H1 (cell line): ENCODE results near the gene SLC66A2.

Experiments
- CBX5 ChIP-seq: fragments of 300-800, 300-1000 bp; sonication (generic); IDR thresholded peaks from 2 replicates; pipeline ENCODE4 v1.7.1; 2016; ENCODE audit warnings: antibody characterized with exemption, low read length, low read depth
- EZH2 ChIP-seq: fragments of 200-600 bp; sonication (generic); IDR thresholded peaks from 2 replicates; pipeline ENCODE4 v1.7.1; 2012; ENCODE audit warnings: low read depth, mild to moderate bottlenecking, moderate library complexity, low read length, inconsistent platforms; ENCODE audit not compliant: severe bottlenecking
- JUND ChIP-seq: IDR thresholded peaks from 2 replicates; pipeline ENCODE4 v1.6.1; 2011; ENCODE audit warnings: mild to moderate bottlenecking, improper control_type of control experiment, low read length
- POLR2A ChIP-seq, 2 experiments: IDR thresholded peaks; 1 replicate in 1 of 2; 2 replicates in 1 of 2; pipeline ENCODE4 v1.6.1; 2011; ENCODE audit warnings: low read depth in 2 of 2, low read length in 2 of 2, mild to moderate bottlenecking in 2 of 2; ENCODE audit errors: control extremely low read depth in 1 of 2
- RXRA ChIP-seq: IDR thresholded peaks from 2 replicates; pipeline ENCODE4 v1.6.1; 2011; ENCODE audit warnings: low read depth, mild to moderate bottlenecking, low read length, moderate library complexity; ENCODE audit not compliant: insufficient read depth
- SIN3A ChIP-seq, 2 experiments: IDR thresholded peaks in 1 of 2; conservative IDR thresholded peaks in 1 of 2; 2 replicates each; pipeline ENCODE4 v1.6.1; 2011 to 2012; ENCODE audit warnings: low read length in 2 of 2, improper control_type of control experiment in 1 of 2, low read depth in 1 of 2, mild to moderate bottlenecking in 1 of 2
- ZNF274 ChIP-seq: IDR thresholded peaks from 2 replicates; pipeline ENCODE4 v1.7.0; 2012; ENCODE audit warnings: low read length, borderline replicate concordance; ENCODE audit errors: extremely low read depth
- TF ChIP-seq, protein P1 (sequence below), 3 experiments: IDR thresholded peaks; 1 replicate in 2 of 3; 2 replicates in 1 of 3; pipeline versions ENCODE4 v1.5.1 to v1.6.1; 2011; ENCODE audit warnings: low read length in 3 of 3, mild to moderate bottlenecking in 3 of 3, inconsistent platforms in 2 of 3, low read depth in 1 of 3, moderate library complexity in 1 of 3; ENCODE audit not compliant: insufficient read depth in 1 of 3; ENCODE audit errors: control extremely low read depth in 1 of 3

DNA sequence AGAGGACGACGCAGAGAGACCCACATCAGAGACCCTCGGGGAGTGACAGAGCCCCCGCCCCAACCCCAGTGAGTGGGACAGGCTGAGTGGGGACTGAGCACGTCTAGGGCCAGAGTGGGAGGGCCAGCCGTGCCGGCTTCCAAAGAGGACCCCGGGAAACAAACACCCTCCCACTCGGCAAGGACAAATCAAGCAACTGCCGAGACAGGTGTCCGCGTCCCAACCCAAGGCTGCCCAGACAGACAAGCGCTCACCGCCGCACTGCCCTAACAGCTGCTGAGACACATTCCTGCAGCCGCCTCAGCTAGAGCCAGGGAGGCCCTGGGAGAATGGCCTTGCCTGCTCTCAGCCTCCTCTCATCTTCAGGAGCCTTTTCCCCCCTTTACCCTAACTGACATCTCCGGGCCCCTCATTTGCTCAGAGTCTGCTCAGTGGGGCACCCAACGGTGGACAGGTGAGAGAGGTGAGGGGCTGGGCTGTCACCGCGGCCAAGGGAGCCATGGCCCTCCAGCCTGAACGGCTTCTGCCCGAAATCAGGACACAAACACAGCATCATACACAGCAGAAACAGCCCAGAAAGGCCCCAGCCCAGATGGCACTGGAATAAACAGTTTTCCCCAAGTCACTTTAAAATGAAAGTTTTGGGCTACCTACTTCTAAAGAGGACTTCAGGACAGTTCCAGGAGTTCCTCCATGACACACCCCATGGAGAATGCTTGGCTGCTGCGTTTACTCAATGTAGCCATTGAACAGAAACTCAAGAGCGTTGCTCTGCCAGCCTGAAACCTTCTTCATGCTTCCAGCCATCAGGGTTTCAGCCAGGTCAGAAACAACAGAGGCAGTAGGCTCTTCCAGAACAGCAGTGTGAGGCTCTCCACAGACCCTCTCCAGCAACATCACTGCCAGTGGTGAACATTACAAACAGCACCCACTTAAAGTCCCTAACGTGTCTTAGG, 23.6 kb downstream of the SLC66A2 start:
- TF ChIP-seq SIN3A (conservative IDR thresholded peaks at IDR 0.05 in 1 of 2, IDR thresholded peaks at IDR 0.05 in 1 of 2; ENCODE audit: low read depth in 1 of 2, low read length in 2 of 2) (no peak), EZH2 (no peak), JUND (no peak), RXRA (no peak), CBX5 (no peak), ZNF274 (no peak), POLR2A (IDR thresholded peaks at IDR 0.05; ENCODE audit: control extremely low read depth in 1 of 2, low read depth in 2 of 2, low read length in 2 of 2) (no peak)
- TF ChIP-seq, protein P1, sequence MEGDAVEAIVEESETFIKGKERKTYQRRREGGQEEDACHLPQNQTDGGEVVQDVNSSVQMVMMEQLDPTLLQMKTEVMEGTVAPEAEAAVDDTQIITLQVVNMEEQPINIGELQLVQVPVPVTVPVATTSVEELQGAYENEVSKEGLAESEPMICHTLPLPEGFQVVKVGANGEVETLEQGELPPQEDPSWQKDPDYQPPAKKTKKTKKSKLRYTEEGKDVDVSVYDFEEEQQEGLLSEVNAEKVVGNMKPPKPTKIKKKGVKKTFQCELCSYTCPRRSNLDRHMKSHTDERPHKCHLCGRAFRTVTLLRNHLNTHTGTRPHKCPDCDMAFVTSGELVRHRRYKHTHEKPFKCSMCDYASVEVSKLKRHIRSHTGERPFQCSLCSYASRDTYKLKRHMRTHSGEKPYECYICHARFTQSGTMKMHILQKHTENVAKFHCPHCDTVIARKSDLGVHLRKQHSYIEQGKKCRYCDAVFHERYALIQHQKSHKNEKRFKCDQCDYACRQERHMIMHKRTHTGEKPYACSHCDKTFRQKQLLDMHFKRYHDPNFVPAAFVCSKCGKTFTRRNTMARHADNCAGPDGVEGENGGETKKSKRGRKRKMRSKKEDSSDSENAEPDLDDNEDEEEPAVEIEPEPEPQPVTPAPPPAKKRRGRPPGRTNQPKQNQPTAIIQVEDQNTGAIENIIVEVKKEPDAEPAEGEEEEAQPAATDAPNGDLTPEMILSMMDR (IDR thresholded peaks at IDR 0.05; ENCODE audit: control extremely low read depth in 1 of 3, insufficient read depth in 1 of 3, low read depth in 1 of 3, low read length in 3 of 3), result no peak
